MCF 10A (cell line): ENCODE data around the gene ASB1. TPM values are rescaled to one million over a fixed set of nuclear protein-coding genes. Genes with fewer than 3 reads are reported as not detected.

Experiments
- BruUV-seq: library from RNA; stranded (reverse); fragments of 400-500 nt; replicated peaks from 2 replicates; lab custom pipeline; 2021; lab: Mats Ljungman, UMichigan
- CTCF ChIA-PET: fragments of 300-600 bp; sonication (Branson Sonifier 250); formaldehyde crosslinking; extraction: SDS; loops from one replicate; lab custom pipeline; 2021; ENCODE audit warnings: antibody characterized with exemption, inconsistent platforms; lab: Yijun Ruan, JAX
- POLR2A ChIA-PET: fragments of 300-600, 350-650 bp; sonication (Branson Sonifier 250); formaldehyde crosslinking; extraction: SDS; loops from one replicate; lab custom pipeline; 2020; ENCODE audit warnings: antibody characterized with exemption, inconsistent platforms; lab: Yijun Ruan, JAX
- DNase-seq: peaks from one replicate; pipeline ENCODE4 v3.0.0-alpha.2; 2018; ENCODE audit not compliant: unreplicated experiment
- H3K27ac Mint-ChIP-seq: one replicate; pipeline ENCODE4 v1.8.0; 2022; ENCODE audit warnings: mild to moderate bottlenecking, low read depth, mixed read lengths; ENCODE audit not compliant: unreplicated experiment
- H3K27me3 Mint-ChIP-seq: one replicate; pipeline ENCODE4 v1.8.0; 2022; ENCODE audit warnings: mixed read lengths; ENCODE audit not compliant: insufficient read depth, unreplicated experiment
- H3K36me3 Mint-ChIP-seq: one replicate; pipeline ENCODE4 v1.8.0; 2022; ENCODE audit warnings: mild to moderate bottlenecking, moderate library complexity, mixed read lengths; ENCODE audit not compliant: insufficient read depth, unreplicated experiment
- H3K4me1 Mint-ChIP-seq: one replicate; pipeline ENCODE4 v1.8.0; 2022; ENCODE audit warnings: mixed read lengths; ENCODE audit not compliant: insufficient read depth, unreplicated experiment
- H3K4me3 Mint-ChIP-seq: one replicate; pipeline ENCODE4 v1.8.0; 2022; ENCODE audit warnings: mild to moderate bottlenecking, moderate library complexity, mixed read lengths; ENCODE audit not compliant: unreplicated experiment
- H3K9me3 Mint-ChIP-seq: one replicate; pipeline ENCODE4 v1.8.0; 2022; ENCODE audit warnings: mixed read lengths; ENCODE audit not compliant: unreplicated experiment
- CTCF ChIP-seq: fragments of 200-600 bp; IDR thresholded peaks from one replicate; pipeline ENCODE4 v1.8.0; 2022; ENCODE audit warnings: antibody characterized with exemption, mild to moderate bottlenecking; ENCODE audit not compliant: unreplicated experiment
- intact Hi-C: fragments of 100-400 bp; cut with micrococcal nuclease; formaldehyde crosslinking; loops from 2 replicates; pipeline ENCODE4 v1.14.1; 2022
- total RNA-seq: library from RNA; stranded (reverse); gene quantifications from 2 replicates; pipeline ENCODE4 v1.2.3, GENCODE V29; 2022

Gene ASB1
- total RNA-seq, 1 experiment from 2014 or later, result 104 TPM

DNA sequence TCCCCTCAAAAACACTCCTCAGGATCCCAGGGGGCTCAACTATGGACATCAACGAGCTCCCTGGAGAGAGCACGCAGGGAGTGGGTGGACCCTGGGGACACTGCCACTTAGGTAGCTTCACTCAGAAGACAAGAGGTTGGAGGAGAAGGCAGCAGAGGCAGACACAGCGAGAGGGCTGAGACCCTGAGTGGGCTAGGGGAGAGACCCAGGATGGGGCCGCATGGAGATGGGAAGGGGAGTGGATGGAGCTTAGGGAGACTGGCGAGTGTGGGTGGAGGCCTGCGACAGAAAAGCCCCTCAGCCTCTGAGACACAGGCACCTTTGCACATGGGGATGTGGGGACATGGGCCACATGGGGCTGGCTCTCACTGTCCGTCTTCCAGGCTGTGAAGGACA, 70.9 kb downstream of the ASB1 start:
- ChIA-PET CTCF (no interaction called here), POLR2A (interaction anchor here (0.7 kb wide), 1 partner anchor 235 kb away, joined by 3 read pairs; no protein-coding TSS in a partner anchor)
- Mint-ChIP-seq H3K9me3 (no peaks in the 10 kb centered on the region), H3K4me3 (no peak overlapping the region), H3K27me3 (peaks cover 14% of the 10 kb centered on the region), H3K4me1 (no peaks in the 10 kb centered on the region), H3K36me3 (no peaks in the 10 kb centered on the region), H3K27ac (no peak overlapping the region)
- no TSS peak for BruUV-seq
- DNase-seq, result no peak
- no peak for TF ChIP-seq CTCF
- intact Hi-C loops, result no loop called here

- BruUV-seq, result no TSS peak
- H3K27ac Mint-ChIP-seq, result no peak overlapping the region
- H3K4me1 Mint-ChIP-seq, result no peaks in the 10 kb centered on the region
- ChIA-PET POLR2A (no interaction called here), CTCF (no interaction called here)
- no peaks in the 10 kb centered on the region for H3K36me3 Mint-ChIP-seq
- intact Hi-C loops, result no loop called here
- no peak for TF ChIP-seq CTCF
- DNase-seq, result no peak
- H3K4me3 Mint-ChIP-seq, result no peak overlapping the region
- no peaks in the 10 kb centered on the region for H3K9me3 Mint-ChIP-seq
- H3K27me3 Mint-ChIP-seq, result peaks cover 14% of the 10 kb centered on the region
Measured at GRCh38 chr2:238498188-238498587, 71.5 kb downstream of the ASB1 start.

DNA sequence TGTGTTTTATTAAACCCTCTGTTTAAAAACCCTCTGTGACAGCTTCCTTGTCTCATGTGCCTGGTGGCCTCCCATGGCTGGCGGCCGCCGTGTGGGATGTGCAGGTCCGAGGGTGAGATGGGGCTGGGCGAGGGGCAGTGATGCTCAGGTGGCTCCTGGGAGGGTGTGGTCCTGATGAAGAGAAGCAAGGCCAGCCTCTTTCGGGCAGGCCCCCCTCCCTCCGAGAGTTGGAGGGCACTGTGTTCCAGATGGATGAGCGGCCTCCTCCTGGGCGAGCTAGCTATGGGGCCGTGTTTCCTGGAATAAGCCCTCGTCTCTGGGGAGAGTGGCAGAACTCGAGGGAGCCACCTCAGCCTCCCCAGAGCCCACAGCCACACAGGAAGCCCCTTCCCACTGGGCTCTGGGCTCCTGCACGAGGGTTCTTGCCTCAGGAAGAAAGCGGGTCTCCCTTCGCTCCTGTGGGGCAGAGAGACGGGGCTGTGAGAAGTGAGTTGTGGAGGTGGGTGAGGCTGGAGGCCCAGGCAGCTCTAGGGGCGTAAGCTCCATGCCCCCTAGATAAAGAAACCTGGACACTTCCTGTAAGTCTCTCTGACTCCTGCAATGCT, 72.1 kb downstream of the ASB1 start:
- DNase-seq, result no peak
- TF ChIP-seq CTCF, result no peak
- intact Hi-C loops, result no loop called here
- Mint-ChIP-seq H3K27ac (no peak overlapping the region), H3K4me1 (no peaks in the 10 kb centered on the region), H3K36me3 (no peaks in the 10 kb centered on the region), H3K4me3 (no peak overlapping the region), H3K9me3 (no peaks in the 10 kb centered on the region), H3K27me3 (peaks cover 14% of the 10 kb centered on the region)
- BruUV-seq, result no TSS peak
- ChIA-PET POLR2A (no interaction called here), CTCF (no interaction called here)

GRCh38 chr2:238499731-238500580, 73.2 kb downstream of the ASB1 start:
- CTCF ChIA-PET, result interaction anchor here (0.6 kb wide), 2 partner anchors 15 to 144 kb away, joined by 3 to 4 read pairs; no protein-coding TSS in a partner anchor
- H3K27me3 Mint-ChIP-seq, result peaks cover 14% of the 10 kb centered on the region
- intact Hi-C loops, result no loop called here
- POLR2A ChIA-PET, result no interaction called here
- no peak for DNase-seq
- H3K9me3 Mint-ChIP-seq, result no peaks in the 10 kb centered on the region
- no TSS peak for BruUV-seq
- H3K4me1 Mint-ChIP-seq, result no peaks in the 10 kb centered on the region
- no peaks in the 10 kb centered on the region for H3K36me3 Mint-ChIP-seq
- H3K4me3 Mint-ChIP-seq, result no peak overlapping the region
- H3K27ac Mint-ChIP-seq, result no peak overlapping the region
- no peak for TF ChIP-seq CTCF
